Hepatocyte (in vitro differentiated cells): ENCODE results near the gene TP53I11.

Source experiments
- EZH2 ChIP-seq: fragments of 200-600 bp; sonication (generic); IDR thresholded peaks from 2 replicates; pipeline ENCODE4 v1.6.1; 2016; ENCODE audit warnings: antibody characterized with exemption, mild to moderate bottlenecking, borderline replicate concordance
- TF ChIP-seq, protein P1 (sequence below): fragments of 200-600 bp; sonication (generic); IDR thresholded peaks from 2 replicates; pipeline ENCODE4 v1.5.1; 2016; ENCODE audit warnings: antibody characterized with exemption, mild to moderate bottlenecking; ENCODE audit not compliant: poor library complexity

- TF ChIP-seq, protein P1, sequence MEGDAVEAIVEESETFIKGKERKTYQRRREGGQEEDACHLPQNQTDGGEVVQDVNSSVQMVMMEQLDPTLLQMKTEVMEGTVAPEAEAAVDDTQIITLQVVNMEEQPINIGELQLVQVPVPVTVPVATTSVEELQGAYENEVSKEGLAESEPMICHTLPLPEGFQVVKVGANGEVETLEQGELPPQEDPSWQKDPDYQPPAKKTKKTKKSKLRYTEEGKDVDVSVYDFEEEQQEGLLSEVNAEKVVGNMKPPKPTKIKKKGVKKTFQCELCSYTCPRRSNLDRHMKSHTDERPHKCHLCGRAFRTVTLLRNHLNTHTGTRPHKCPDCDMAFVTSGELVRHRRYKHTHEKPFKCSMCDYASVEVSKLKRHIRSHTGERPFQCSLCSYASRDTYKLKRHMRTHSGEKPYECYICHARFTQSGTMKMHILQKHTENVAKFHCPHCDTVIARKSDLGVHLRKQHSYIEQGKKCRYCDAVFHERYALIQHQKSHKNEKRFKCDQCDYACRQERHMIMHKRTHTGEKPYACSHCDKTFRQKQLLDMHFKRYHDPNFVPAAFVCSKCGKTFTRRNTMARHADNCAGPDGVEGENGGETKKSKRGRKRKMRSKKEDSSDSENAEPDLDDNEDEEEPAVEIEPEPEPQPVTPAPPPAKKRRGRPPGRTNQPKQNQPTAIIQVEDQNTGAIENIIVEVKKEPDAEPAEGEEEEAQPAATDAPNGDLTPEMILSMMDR: no peak
- TF ChIP-seq EZH2: no peak
Measured at GRCh38 chr11:44909557-44909956, 41.1 kb downstream of the TP53I11 start.
